ENCODE results near the gene MRPS5. TPM values are rescaled to one million over a fixed set of nuclear protein-coding genes. Genes with fewer than 3 reads are reported as not detected.

Gene MRPS5
- total RNA-seq, 4 donors from 2014 or later, result 53.4 to 106 (median 68.7) TPM

GRCh38 chr2:95159690-95160449 lies 38.3 kb upstream of the MRPS5 start, which contains the start of gene ZNF514:
TSS of gene ZNF514 (minus strand) at chr2:95159848. CDS start at chr2:95153253, 6,595 bp downstream.
- no peaks in the 10 kb centered on the region for H3K9me3 ChIP-seq
- intact Hi-C loops (cut with DNase I; ENCODE audit: low total_unique reads) (loop anchor here (2.0 to 10.0 kb wide), 2 partner anchors 37 to 1475 kb away; partner anchors contain the start of gene KANSL3), in situ Hi-C loops (cut with MboI; ENCODE audit: low sequenced_read_pairs in 4 of 4) (no loop called here)
- peak; percentile 84 for ATAC-seq
- H3K36me3 ChIP-seq, result peaks cover 0 to 32% of the 10 kb centered on the region in 2 donors
- TF ChIP-seq POLR2A (IDR thresholded peaks at IDR 0.05) (peak in 1 of 2 donors; percentile 36), CTCF (IDR thresholded peaks at IDR 0.05 in 4 of 5, conservative IDR thresholded peaks at IDR 0.05 in 1 of 5) (no peak)
- no peaks in the 10 kb centered on the region for H3K27me3 ChIP-seq
- peak; percentile 62 to 75 for DNase-seq
- peak within 1 kb of the TSS; percentile 74 to 90 (median 86) for H3K4me3 ChIP-seq
- peaks cover 26 to 28% of the 10 kb centered on the region in 2 donors for H3K4me1 ChIP-seq
- peak within 1 kb of the TSS; percentile 88 to 94 (median 90) for H3K27ac ChIP-seq

- no peaks in the 10 kb centered on the region for H3K27me3 ChIP-seq
- H3K9me3 ChIP-seq, result no peaks in the 10 kb centered on the region
- H3K4me3 ChIP-seq, result peak overlapping the region; percentile 74 to 90 (median 86)
- TF ChIP-seq CTCF (IDR thresholded peaks at IDR 0.05 in 4 of 5, conservative IDR thresholded peaks at IDR 0.05 in 1 of 5), result no peak
- TF ChIP-seq POLR2A (IDR thresholded peaks at IDR 0.05), result no peak
- H3K27ac ChIP-seq, result peak overlapping the region; percentile 81 to 88 (median 86)
- H3K4me1 ChIP-seq, result peaks cover 18 to 21% of the 10 kb centered on the region in 2 donors
- intact Hi-C loops (cut with DNase I; ENCODE audit: low total_unique reads), result loop anchor here (2.0 kb wide), 1 partner anchor 36 kb away; no protein-coding TSS in a partner anchor
- peaks cover 0 to 41% of the 10 kb centered on the region in 2 donors for H3K36me3 ChIP-seq
- ATAC-seq (peak; percentile 65 to 66), DNase-seq (peak; percentile 16 to 31)
- in situ Hi-C loops (cut with MboI; ENCODE audit: low sequenced_read_pairs in 4 of 4), result no loop called here
Observed at GRCh38 chr2:95158891-95159619, 37.4 kb upstream of the MRPS5 start.

GRCh38 chr2:95158441-95158840 lies 36.8 kb upstream of the MRPS5 start:
- Histone ChIP-seq H3K36me3 (peaks cover 0 to 47% of the 10 kb centered on the region in 2 donors), H3K27ac (peak overlapping the region; percentile 81 to 88 (median 86)), H3K9me3 (no peaks in the 10 kb centered on the region), H3K4me3 (peak overlapping the region; percentile 74 to 90 (median 86)), H3K4me1 (peaks cover 12 to 15% of the 10 kb centered on the region in 2 donors), H3K27me3 (no peaks in the 10 kb centered on the region)
- no peak for ATAC-seq
- DNase-seq, result no peak
- TF ChIP-seq CTCF (IDR thresholded peaks at IDR 0.05 in 4 of 5, conservative IDR thresholded peaks at IDR 0.05 in 1 of 5) (no peak), POLR2A (IDR thresholded peaks at IDR 0.05) (no peak)
- intact Hi-C loops (cut with DNase I; ENCODE audit: low total_unique reads) (loop anchor here (2.0 kb wide), 1 partner anchor 36 kb away; no protein-coding TSS in a partner anchor), in situ Hi-C loops (cut with MboI; ENCODE audit: low sequenced_read_pairs in 4 of 4) (no loop called here)

GRCh38 chr2:95149397-95149984 lies 27.9 kb upstream of the MRPS5 start:
- ATAC-seq, result no peak

More at GRCh38 chr2:95149397-95149984, 27.9 kb upstream of the MRPS5 start:
- intact Hi-C loops (cut with DNase I; ENCODE audit: low total_unique reads) (no loop called here), in situ Hi-C loops (cut with MboI; ENCODE audit: low sequenced_read_pairs in 4 of 4) (no loop called here)
- Histone ChIP-seq H3K36me3 (peaks cover 26 to 99% of the 10 kb centered on the region in 2 donors), H3K4me3 (peak overlapping the region in 1 of 4 donors; percentile 2), H3K27ac (no peak overlapping the region), H3K27me3 (no peaks in the 10 kb centered on the region), H3K9me3 (peaks cover 9 to 74% (median 45%) of the 10 kb centered on the region in 3 donors), H3K4me1 (no peaks in the 10 kb centered on the region)
- no peak for DNase-seq
- TF ChIP-seq POLR2A (IDR thresholded peaks at IDR 0.05) (no peak), CTCF (IDR thresholded peaks at IDR 0.05 in 4 of 5, conservative IDR thresholded peaks at IDR 0.05 in 1 of 5) (no peak)

All from gastrocnemius medialis (tissue), 4 donors.